Measurements from ENCODE around the gene VSIG4.

VSIG4 gene

GRCh38 chrX:66000628-66001272 is 39.1 kb downstream of the VSIG4 start:
- TF ChIP-seq POU2F2 (IDR thresholded peaks at IDR 0.05; ENCODE audit: low read depth, low read length) (no peak), POLR2AphosphoS5 (IDR thresholded peaks at IDR 0.05; ENCODE audit: low read depth, low read length) (no peak), POLR2A (IDR thresholded peaks at IDR 0.05; ENCODE audit: low read depth, low read length) (no peak)
- no peak for DNase-seq (ENCODE audit: insufficient read length, low spot score)
- peak; percentile 82 for FAIRE-seq

DNA sequence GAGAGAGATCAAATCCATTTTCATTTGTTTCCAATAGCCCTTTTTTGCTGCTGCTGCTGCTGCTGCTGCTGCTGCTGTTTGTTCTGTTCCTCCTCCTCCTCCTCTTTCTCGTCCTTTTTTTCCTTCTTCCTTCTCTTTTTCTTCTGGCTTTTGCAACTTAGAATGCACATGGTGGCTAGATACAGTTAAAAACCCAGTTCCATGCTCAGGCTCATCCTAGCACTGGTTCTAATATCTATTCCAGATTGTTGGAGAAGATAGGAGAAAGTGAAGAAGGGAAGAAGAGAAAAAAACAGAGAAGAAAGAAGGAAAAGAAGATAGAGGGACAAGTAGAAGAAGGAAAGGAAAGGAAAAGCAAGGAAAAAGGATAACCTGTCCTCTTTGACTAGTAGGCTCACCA is 39.7 kb downstream of the VSIG4 start:
- DNase-seq (ENCODE audit: insufficient read length, low spot score) (no peak), FAIRE-seq (no peak)
- TF ChIP-seq SPI1 (IDR thresholded peaks at IDR 0.05; ENCODE audit: low read depth, low read length) (no peak), POLR2A (IDR thresholded peaks at IDR 0.05; ENCODE audit: low read depth, low read length) (no peak), POLR2AphosphoS5 (IDR thresholded peaks at IDR 0.05; ENCODE audit: low read depth, low read length) (no peak)

DNA sequence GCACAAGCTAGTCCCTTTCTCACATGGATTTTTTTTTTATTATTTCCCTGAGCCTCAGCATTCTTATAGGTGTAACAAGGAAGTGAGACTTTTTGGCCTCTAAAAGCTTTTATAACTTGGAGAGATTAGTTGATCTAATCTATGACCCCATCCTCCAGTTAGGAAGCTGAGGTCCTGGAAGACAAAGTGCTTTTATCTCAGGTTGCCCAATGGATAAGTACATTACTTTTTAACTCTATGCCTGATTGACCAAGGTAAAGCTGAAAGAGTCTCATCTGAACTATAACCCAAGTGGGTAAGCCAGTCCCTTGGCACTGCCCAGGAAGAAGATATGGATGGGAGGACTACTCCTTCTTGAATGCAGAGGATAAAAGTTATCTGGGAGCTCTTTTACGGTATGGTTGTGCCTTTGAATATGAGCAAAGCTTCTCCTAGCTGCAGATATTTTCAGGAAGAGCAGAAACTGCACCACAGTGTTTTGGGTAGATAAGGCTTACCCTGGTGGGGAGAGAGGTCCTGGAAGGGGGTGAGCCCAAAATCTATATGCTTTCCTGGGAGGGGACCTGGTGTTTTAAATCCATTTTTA is 40.2 kb downstream of the VSIG4 start:
- DNase-seq (ENCODE audit: insufficient read length, low spot score): no peak
- TF ChIP-seq POU2F2 (IDR thresholded peaks at IDR 0.05; ENCODE audit: low read depth, low read length) (no peak), PAX5 (IDR thresholded peaks at IDR 0.05; ENCODE audit: insufficient read depth, low read length, severe bottlenecking) (no peak), POLR2AphosphoS5 (IDR thresholded peaks at IDR 0.05; ENCODE audit: low read depth, low read length) (no peak)
- FAIRE-seq: no peak

GRCh38 chrX:65999029-65999562 is 40.8 kb downstream of the VSIG4 start:
- no peak for TF ChIP-seq SPI1 (IDR thresholded peaks at IDR 0.05; ENCODE audit: low read depth, low read length)
- no peak for TF ChIP-seq POLR2A (IDR thresholded peaks at IDR 0.05; ENCODE audit: low read depth, low read length)
- no peak for TF ChIP-seq POU2F2 (IDR thresholded peaks at IDR 0.05; ENCODE audit: low read depth, low read length)
- TF ChIP-seq PAX5 (IDR thresholded peaks at IDR 0.05; ENCODE audit: insufficient read depth, low read length, severe bottlenecking): no peak
- TF ChIP-seq TAF1 (IDR thresholded peaks at IDR 0.05; ENCODE audit: low read depth, low read length): no peak
- no peak for TF ChIP-seq POLR2AphosphoS5 (IDR thresholded peaks at IDR 0.05; ENCODE audit: low read depth, low read length)
- DNase-seq (ENCODE audit: insufficient read length, low spot score) (no peak), FAIRE-seq (peak; percentile 35)

GRCh38 chrX:65997978-65998717 is 41.7 kb downstream of the VSIG4 start:
- no peak for DNase-seq (ENCODE audit: insufficient read length, low spot score)
- peak; percentile 72 for FAIRE-seq
- TF ChIP-seq POLR2AphosphoS5 (IDR thresholded peaks at IDR 0.05; ENCODE audit: low read depth, low read length): no peak
- no peak for TF ChIP-seq TAF1 (IDR thresholded peaks at IDR 0.05; ENCODE audit: low read depth, low read length)
- TF ChIP-seq POU2F2 (IDR thresholded peaks at IDR 0.05; ENCODE audit: low read depth, low read length): no peak
- no peak for TF ChIP-seq POLR2A (IDR thresholded peaks at IDR 0.05; ENCODE audit: low read depth, low read length)

GRCh38 chrX:65994519-65995506 is 45.1 kb downstream of the VSIG4 start:
- TF ChIP-seq POLR2AphosphoS5 (IDR thresholded peaks at IDR 0.05; ENCODE audit: low read depth, low read length) (no peak), SPI1 (IDR thresholded peaks at IDR 0.05; ENCODE audit: low read depth, low read length) (no peak), PAX5 (IDR thresholded peaks at IDR 0.05; ENCODE audit: insufficient read depth, low read length, severe bottlenecking) (no peak), POU2F2 (IDR thresholded peaks at IDR 0.05; ENCODE audit: low read depth, low read length) (no peak), POLR2A (IDR thresholded peaks at IDR 0.05; ENCODE audit: low read depth, low read length) (no peak), TAF1 (IDR thresholded peaks at IDR 0.05; ENCODE audit: low read depth, low read length) (no peak)
- DNase-seq (ENCODE audit: insufficient read length, low spot score): no peak
- FAIRE-seq: peak; percentile 55

GRCh38 chrX:65993915-65994460 is 45.9 kb downstream of the VSIG4 start:
- FAIRE-seq (no peak), DNase-seq (ENCODE audit: insufficient read length, low spot score) (no peak)
- TF ChIP-seq POU2F2 (IDR thresholded peaks at IDR 0.05; ENCODE audit: low read depth, low read length) (no peak), POLR2AphosphoS5 (IDR thresholded peaks at IDR 0.05; ENCODE audit: low read depth, low read length) (no peak), PAX5 (IDR thresholded peaks at IDR 0.05; ENCODE audit: insufficient read depth, low read length, severe bottlenecking) (no peak), SPI1 (IDR thresholded peaks at IDR 0.05; ENCODE audit: low read depth, low read length) (no peak), POLR2A (IDR thresholded peaks at IDR 0.05; ENCODE audit: low read depth, low read length) (no peak), TAF1 (IDR thresholded peaks at IDR 0.05; ENCODE audit: low read depth, low read length) (no peak)

- TF ChIP-seq PAX5 (IDR thresholded peaks at IDR 0.05; ENCODE audit: insufficient read depth, low read length, severe bottlenecking) (no peak), TAF1 (IDR thresholded peaks at IDR 0.05; ENCODE audit: low read depth, low read length) (no peak), POLR2AphosphoS5 (IDR thresholded peaks at IDR 0.05; ENCODE audit: low read depth, low read length) (no peak), SPI1 (IDR thresholded peaks at IDR 0.05; ENCODE audit: low read depth, low read length) (no peak), POLR2A (IDR thresholded peaks at IDR 0.05; ENCODE audit: low read depth, low read length) (no peak), POU2F2 (IDR thresholded peaks at IDR 0.05; ENCODE audit: low read depth, low read length) (no peak)
Measured at GRCh38 chrX:65993332-65993731, 46.5 kb downstream of the VSIG4 start.

DNA sequence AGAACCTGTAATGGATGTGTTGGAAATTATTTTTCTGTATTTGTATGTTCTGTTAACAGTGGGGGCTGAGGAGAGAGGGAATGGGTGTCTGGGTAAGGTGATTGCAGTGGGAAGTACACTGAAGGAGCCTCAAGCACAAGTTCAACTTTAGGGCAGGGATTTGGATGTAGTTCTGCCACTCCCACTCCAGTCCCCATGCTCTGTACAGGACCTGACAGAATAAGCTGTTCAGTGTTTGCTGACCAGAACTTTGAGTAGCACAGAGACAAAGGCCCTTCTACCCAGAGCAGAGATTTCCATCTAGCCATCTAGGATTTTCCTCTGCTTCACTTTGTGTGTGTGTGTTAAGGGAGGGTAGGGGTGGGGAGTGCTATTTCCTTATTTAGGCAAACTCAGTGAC is 49.2 kb downstream of the VSIG4 start:
- no peak for TF ChIP-seq TAF1 (IDR thresholded peaks at IDR 0.05; ENCODE audit: low read depth, low read length)
- peak; percentile 78 for FAIRE-seq

More at GRCh38 chrX:65993332-65993731, 46.5 kb downstream of the VSIG4 start:
- FAIRE-seq (no peak), DNase-seq (ENCODE audit: insufficient read length, low spot score) (no peak)

More for the DNA sequence above, 49.2 kb downstream of the VSIG4 start:
- DNase-seq (ENCODE audit: insufficient read length, low spot score): no peak

Data from GM12891 (cell line).